ENCODE data around the gene FUCA1.

DNA sequence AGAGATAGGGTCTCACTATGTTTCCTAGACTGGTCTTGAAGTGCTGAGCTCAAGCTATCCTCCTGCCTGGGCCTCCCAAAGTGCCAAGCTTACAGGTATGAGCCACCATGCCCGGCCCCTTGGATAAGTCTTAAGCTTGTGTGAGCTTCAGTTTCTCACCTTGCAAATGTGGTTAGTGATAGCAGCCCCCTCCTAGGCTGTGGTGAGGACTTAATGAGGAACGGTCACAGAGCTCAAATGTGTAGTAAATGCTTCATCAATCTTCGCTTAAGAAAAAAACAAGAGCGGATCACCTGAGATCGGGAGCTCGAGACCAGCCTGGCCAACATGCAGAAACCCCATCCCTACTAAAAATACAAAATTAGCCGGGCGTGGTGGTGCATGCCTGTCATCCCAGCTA, 42.1 kb upstream of the FUCA1 start:
- TF ChIP-seq CTCF (IDR thresholded peaks at IDR 0.05) (no peak), POLR2A (IDR thresholded peaks at IDR 0.05) (no peak)
